A673 (cell line): ENCODE measurements around the gene MAN2B2. TPM values are rescaled to one million over a fixed set of nuclear protein-coding genes. Genes with fewer than 3 reads are reported as not detected.

Experiments
- BruUV-seq: library from RNA; stranded (reverse); fragments of 400-500 nt; replicated peaks from 2 replicates; lab custom pipeline; 2021; lab: Mats Ljungman, UMichigan
- CTCF ChIA-PET: fragments of 300-600 bp; sonication (Branson Sonifier 250); formaldehyde crosslinking; loops from one replicate; lab custom pipeline; 2022; ENCODE audit warnings: antibody characterized with exemption; lab: Charles Lee
- POLR2A ChIA-PET: fragments of 300-600 bp; sonication (Branson Sonifier 250); formaldehyde crosslinking; loops from one replicate; lab custom pipeline; 2022; ENCODE audit warnings: antibody characterized with exemption; ENCODE audit not compliant: low non-redundant PET; lab: Charles Lee
- DNase-seq: peaks from one replicate; pipeline ENCODE4 v3.0.0-alpha.2; 2015; ENCODE audit warnings: low spot score
- H3K27ac ChIP-seq: fragments of 200-600 bp; sonication (generic); 2 replicates; pipeline ENCODE4 v1.5.1; 2016; ENCODE audit warnings: mixed run types, low read depth, mild to moderate bottlenecking, mixed read lengths, antibody characterized with exemption, low read length; ENCODE audit not compliant: poor library complexity, severe bottlenecking
- H3K27me3 ChIP-seq: fragments of 200-600 bp; sonication (generic); replicated peaks from 2 replicates; pipeline ENCODE4 v1.6.1; 2017; ENCODE audit warnings: mixed run types, low read depth, mild to moderate bottlenecking, mixed read lengths, antibody characterized with exemption, low read length; ENCODE audit not compliant: insufficient read depth, poor library complexity
- H3K36me3 ChIP-seq: fragments of 200-600 bp; sonication (generic); 2 replicates; pipeline ENCODE4 v1.6.1; 2016; ENCODE audit warnings: mixed run types, mild to moderate bottlenecking, mixed read lengths, antibody characterized with exemption, low read length; ENCODE audit not compliant: insufficient read depth, poor library complexity, severe bottlenecking
- H3K4me1 ChIP-seq: fragments of 200-600 bp; sonication (generic); 2 replicates; pipeline ENCODE4 v1.6.1; 2017; ENCODE audit warnings: mixed run types, mild to moderate bottlenecking, mixed read lengths, antibody characterized with exemption, low read length; ENCODE audit not compliant: insufficient read depth, poor library complexity, severe bottlenecking
- H3K4me3 ChIP-seq: fragments of 200-600 bp; sonication (generic); 2 replicates; pipeline ENCODE4 v1.5.1; 2016; ENCODE audit warnings: low read depth, mixed run types, mild to moderate bottlenecking, mixed read lengths, low read length; ENCODE audit not compliant: poor library complexity, severe bottlenecking
- H3K9me3 ChIP-seq: fragments of 200-600 bp; sonication (generic); 2 replicates; pipeline ENCODE4 v1.6.1; 2016; ENCODE audit warnings: mixed run types, low read depth, mild to moderate bottlenecking, mixed read lengths, antibody characterized with exemption, low read length; ENCODE audit not compliant: poor library complexity, severe bottlenecking
- EZH2 ChIP-seq: fragments of 200-600 bp; sonication (generic); IDR thresholded peaks from 2 replicates; pipeline ENCODE4 v1.6.1; 2017; ENCODE audit warnings: borderline replicate concordance, low read depth, mild to moderate bottlenecking, mixed read lengths, antibody characterized with exemption, low read length; ENCODE audit not compliant: poor library complexity, severe bottlenecking
- intact Hi-C: fragments of 100-400 bp; cut with micrococcal nuclease; formaldehyde crosslinking; loops from one replicate; pipeline ENCODE4 v1.10.0; 2022; ENCODE audit not compliant: unreplicated experiment
- total RNA-seq: library from RNA; stranded (reverse); gene quantifications from 2 replicates; pipeline ENCODE4 v1.2.3, GENCODE V29; 2021
- TF ChIP-seq, protein P1 (sequence below): fragments of 300-800, 200-600 bp; sonication (generic); conservative IDR thresholded peaks from 2 replicates; pipeline ENCODE4 v1.5.1; 2017; ENCODE audit warnings: low read depth, mild to moderate bottlenecking, antibody characterized with exemption, low read length, moderate library complexity, mixed read lengths

Gene MAN2B2
- total RNA-seq, 1 experiment from 2014 or later: 14.9 TPM

DNA sequence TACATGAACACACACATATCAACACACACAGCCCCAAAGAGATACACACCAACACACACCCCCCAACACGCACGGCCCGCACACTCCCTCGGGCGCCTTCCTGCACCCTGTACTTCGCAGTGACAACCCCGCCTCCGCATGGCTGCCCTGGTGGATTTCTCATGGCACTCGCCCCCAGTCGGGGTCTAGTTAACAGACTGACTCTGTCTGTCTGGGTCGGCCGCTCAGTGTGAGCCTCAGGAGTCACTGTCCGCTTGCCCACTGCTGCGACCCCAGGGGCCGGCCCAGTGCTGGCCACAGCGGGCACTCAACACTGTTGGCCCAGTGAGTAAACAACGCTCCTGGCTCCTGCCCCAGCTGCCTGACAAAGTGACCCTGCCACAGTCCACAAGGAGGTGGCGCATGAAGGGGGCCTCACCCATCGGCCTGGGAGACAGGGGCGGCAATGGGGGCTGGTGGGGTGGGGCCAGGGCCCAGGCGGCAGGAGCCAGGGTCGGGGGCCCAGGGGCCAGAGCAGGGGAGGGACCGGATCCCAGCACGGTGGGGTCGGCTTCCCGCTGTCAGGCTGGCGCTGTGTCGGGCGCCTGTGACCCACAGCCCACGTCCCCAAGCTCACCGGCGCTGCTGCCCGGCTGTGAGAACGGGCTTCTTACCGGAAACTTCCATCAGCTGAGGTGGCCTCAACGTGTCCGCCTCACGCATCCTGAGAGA lies 40.2 kb upstream of the MAN2B2 start:
- H3K27me3 ChIP-seq: peaks cover 42% of the 10 kb centered on the region
- ChIA-PET POLR2A (no interaction called here), CTCF (no interaction called here)
- no TSS peak for BruUV-seq
- no peaks in the 10 kb centered on the region for H3K36me3 ChIP-seq
- TF ChIP-seq, protein P1, sequence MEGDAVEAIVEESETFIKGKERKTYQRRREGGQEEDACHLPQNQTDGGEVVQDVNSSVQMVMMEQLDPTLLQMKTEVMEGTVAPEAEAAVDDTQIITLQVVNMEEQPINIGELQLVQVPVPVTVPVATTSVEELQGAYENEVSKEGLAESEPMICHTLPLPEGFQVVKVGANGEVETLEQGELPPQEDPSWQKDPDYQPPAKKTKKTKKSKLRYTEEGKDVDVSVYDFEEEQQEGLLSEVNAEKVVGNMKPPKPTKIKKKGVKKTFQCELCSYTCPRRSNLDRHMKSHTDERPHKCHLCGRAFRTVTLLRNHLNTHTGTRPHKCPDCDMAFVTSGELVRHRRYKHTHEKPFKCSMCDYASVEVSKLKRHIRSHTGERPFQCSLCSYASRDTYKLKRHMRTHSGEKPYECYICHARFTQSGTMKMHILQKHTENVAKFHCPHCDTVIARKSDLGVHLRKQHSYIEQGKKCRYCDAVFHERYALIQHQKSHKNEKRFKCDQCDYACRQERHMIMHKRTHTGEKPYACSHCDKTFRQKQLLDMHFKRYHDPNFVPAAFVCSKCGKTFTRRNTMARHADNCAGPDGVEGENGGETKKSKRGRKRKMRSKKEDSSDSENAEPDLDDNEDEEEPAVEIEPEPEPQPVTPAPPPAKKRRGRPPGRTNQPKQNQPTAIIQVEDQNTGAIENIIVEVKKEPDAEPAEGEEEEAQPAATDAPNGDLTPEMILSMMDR: no peak
- no peak for TF ChIP-seq EZH2
- no peaks in the 10 kb centered on the region for H3K4me1 ChIP-seq
- intact Hi-C loops: no loop called here
- no peak overlapping the region for H3K27ac ChIP-seq
- DNase-seq: no peak
- H3K4me3 ChIP-seq: no peak overlapping the region
- H3K9me3 ChIP-seq: no peaks in the 10 kb centered on the region

DNA sequence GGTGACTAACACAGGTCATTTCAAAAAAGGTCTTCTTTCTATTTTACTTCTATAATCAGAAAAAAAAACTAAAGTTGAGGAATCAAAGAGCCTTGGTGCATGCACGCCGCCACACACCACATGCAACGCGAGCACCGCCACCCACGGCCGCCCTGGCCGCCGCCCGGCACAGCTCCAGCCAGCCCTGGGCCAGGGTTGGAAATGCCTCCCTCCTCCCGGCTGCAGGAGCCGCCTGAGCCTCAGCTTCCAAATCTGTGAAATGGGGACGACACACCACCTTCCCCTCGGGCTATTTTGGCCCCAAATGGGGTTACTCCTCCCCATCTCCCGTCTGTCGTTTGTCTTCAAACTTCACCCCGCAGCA lies 39.7 kb upstream of the MAN2B2 start:
- no peak overlapping the region for H3K4me3 ChIP-seq
- no TSS peak for BruUV-seq
- no peaks in the 10 kb centered on the region for H3K36me3 ChIP-seq
- H3K27me3 ChIP-seq: peaks cover 47% of the 10 kb centered on the region
- no peaks in the 10 kb centered on the region for H3K9me3 ChIP-seq
- ChIA-PET POLR2A (no interaction called here), CTCF (no interaction called here)
- intact Hi-C loops: no loop called here
- TF ChIP-seq, protein P1: no peak
- TF ChIP-seq EZH2: no peak
- H3K27ac ChIP-seq: no peak overlapping the region
- H3K4me1 ChIP-seq: no peaks in the 10 kb centered on the region
- no peak for DNase-seq

DNA sequence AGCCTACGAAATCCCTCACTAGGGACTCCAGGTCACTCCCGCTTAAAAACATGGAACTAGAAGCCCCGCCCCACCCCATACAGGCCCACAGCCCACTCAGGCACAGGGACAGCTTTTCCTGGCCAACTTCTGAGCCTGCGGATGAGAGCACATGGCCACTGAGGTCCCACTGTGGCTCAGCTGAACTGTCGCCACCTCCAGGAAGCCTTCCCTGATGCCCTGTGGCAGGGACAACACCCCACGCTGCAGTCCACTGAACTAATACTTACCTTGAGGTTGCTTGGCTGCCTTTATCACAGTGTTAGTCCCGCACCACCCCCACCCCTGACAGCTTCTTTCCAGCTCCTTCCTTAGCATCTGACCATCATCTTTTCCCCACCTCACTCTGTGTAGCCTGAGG lies 39.3 kb upstream of the MAN2B2 start:
- POLR2A ChIA-PET: no interaction called here

DNA sequence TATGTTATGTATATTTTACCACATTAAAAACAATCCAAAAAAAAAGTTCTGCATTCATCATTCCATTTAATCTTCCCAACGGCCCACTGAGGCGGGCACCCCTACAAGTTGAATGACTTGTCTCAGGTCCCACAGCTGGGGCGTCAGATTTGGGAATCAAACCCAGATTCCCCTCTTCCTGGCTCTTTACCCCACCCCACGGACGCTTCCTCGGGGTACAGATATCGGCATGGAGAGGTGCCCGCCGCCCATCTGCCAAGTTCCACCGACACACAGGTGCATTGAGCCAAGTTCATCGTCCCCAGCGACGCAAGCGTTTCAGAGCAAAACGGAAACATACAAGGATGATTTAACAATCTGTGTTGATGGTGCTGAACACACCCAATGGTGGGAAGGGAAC lies 36.9 kb upstream of the MAN2B2 start:
- no peaks in the 10 kb centered on the region for H3K9me3 ChIP-seq
- DNase-seq: no peak
- POLR2A ChIA-PET: no interaction called here
- H3K27ac ChIP-seq: no peak overlapping the region
- CTCF ChIA-PET: no interaction called here
- intact Hi-C loops: no loop called here
- H3K4me1 ChIP-seq: no peaks in the 10 kb centered on the region
- TF ChIP-seq, protein P1: no peak
- TF ChIP-seq EZH2: no peak
- no TSS peak for BruUV-seq
- peaks cover 36% of the 10 kb centered on the region for H3K27me3 ChIP-seq
- H3K4me3 ChIP-seq: no peak overlapping the region
- H3K36me3 ChIP-seq: no peaks in the 10 kb centered on the region

More for the DNA sequence above, 39.3 kb upstream of the MAN2B2 start:
- no peak for TF ChIP-seq EZH2
- H3K4me1 ChIP-seq: no peaks in the 10 kb centered on the region
- H3K36me3 ChIP-seq: no peaks in the 10 kb centered on the region
- no peak overlapping the region for H3K27ac ChIP-seq
- CTCF ChIA-PET: no interaction called here
- no peak overlapping the region for H3K4me3 ChIP-seq
- intact Hi-C loops: no loop called here
- no peaks in the 10 kb centered on the region for H3K9me3 ChIP-seq
- peaks cover 47% of the 10 kb centered on the region for H3K27me3 ChIP-seq
- no TSS peak for BruUV-seq
- DNase-seq: no peak
